DOHH2 (cell line): ENCODE data around the gene STYK1.

ENCODE experiments used
- H3F3A ChIP-seq: fragments of 200-600 bp; sonication (generic), shearing (Covaris generic); 2 replicates; pipeline ENCODE4 v1.6.0; 2016; ENCODE audit warnings: antibody characterized with exemption, mild to moderate bottlenecking; ENCODE audit not compliant: control insufficient read depth, insufficient read depth
- H3K27ac ChIP-seq: fragments of 200-600 bp; sonication (generic); 2 replicates; pipeline ENCODE4 v1.5.1; 2014; ENCODE audit warnings: low read depth, mild to moderate bottlenecking, low read length, moderate library complexity
- H3K27me3 ChIP-seq: fragments of 200-600 bp; sonication (generic); 2 replicates; pipeline ENCODE4 v1.6.1; 2014; ENCODE audit warnings: mild to moderate bottlenecking, low read length, mixed read lengths; ENCODE audit not compliant: control insufficient read depth
- H3K36me3 ChIP-seq: fragments of 200-600 bp; sonication (generic); 2 replicates; pipeline ENCODE4 v1.6.1; 2014; ENCODE audit warnings: mild to moderate bottlenecking, low read length, moderate library complexity, mixed read lengths; ENCODE audit not compliant: control insufficient read depth
- H3K4me1 ChIP-seq: fragments of 200-600 bp; sonication (generic); 2 replicates; pipeline ENCODE4 v1.6.1; 2014; ENCODE audit warnings: mild to moderate bottlenecking, low read length, mixed read lengths; ENCODE audit not compliant: control insufficient read depth
- H3K4me2 ChIP-seq: fragments of 200-600 bp; sonication (generic); 2 replicates; pipeline ENCODE4 v1.6.0; 2014; ENCODE audit warnings: mild to moderate bottlenecking, low read length, moderate library complexity
- H3K4me3 ChIP-seq: fragments of 200-600 bp; sonication (generic); 2 replicates; pipeline ENCODE4 v1.5.1; 2014; ENCODE audit warnings: mild to moderate bottlenecking, low read length, mixed read lengths
- H3K79me2 ChIP-seq: fragments of 200-600 bp; sonication (generic); 2 replicates; pipeline ENCODE4 v1.6.1; 2014; ENCODE audit warnings: mild to moderate bottlenecking, low read length, mixed read lengths; ENCODE audit not compliant: control insufficient read depth
- H3K9me2 ChIP-seq: fragments of 200-600 bp; sonication (generic); replicated peaks from 2 replicates; pipeline ENCODE4 v1.6.1; 2014; ENCODE audit warnings: mild to moderate bottlenecking, low read length, mixed read lengths; ENCODE audit not compliant: control insufficient read depth
- H3K9me3 ChIP-seq: fragments of 200-600 bp; sonication (generic); 2 replicates; pipeline ENCODE4 v1.6.1; 2014; ENCODE audit warnings: antibody characterized with exemption, low read length, mixed read lengths; ENCODE audit not compliant: control insufficient read depth, insufficient read depth
- H4K20me1 ChIP-seq: fragments of 200-600 bp; sonication (generic); 2 replicates; pipeline ENCODE4 v1.6.0; 2014; ENCODE audit warnings: low read depth, mild to moderate bottlenecking, antibody characterized with exemption, low read length, moderate library complexity; ENCODE audit not compliant: control insufficient read depth, insufficient read depth
- CTCF ChIP-seq: fragments of 200-600 bp; sonication (generic); IDR thresholded peaks from one replicate; pipeline ENCODE4 v1.5.1; 2014; ENCODE audit warnings: antibody characterized with exemption, mild to moderate bottlenecking, low read depth, low read length; ENCODE audit not compliant: poor library complexity, severe bottlenecking
- EZH2phosphoT487 ChIP-seq: fragments of 200-600 bp; sonication (generic); IDR thresholded peaks from 2 replicates; pipeline ENCODE4 v1.6.1; 2017; ENCODE audit warnings: borderline replicate concordance, mild to moderate bottlenecking, antibody characterized with exemption, low read length, moderate library complexity, mixed read lengths

Gene STYK1

GRCh38 chr12:10617863-10618262 lies 56.0 kb downstream of the STYK1 start:
- Histone ChIP-seq H3K79me2 (peaks cover 5% of the 10 kb centered on the region), H3K27ac (no peak overlapping the region), H3F3A (no peaks in the 10 kb centered on the region), H3K4me1 (peaks cover 5% of the 10 kb centered on the region), H3K9me3 (no peaks in the 10 kb centered on the region), H3K36me3 (peaks cover 4% of the 10 kb centered on the region; the same call in 1 of the 2 replicates), H3K4me2 (no peak overlapping the region), H4K20me1 (no peaks in the 10 kb centered on the region), H3K27me3 (peaks cover 12% of the 10 kb centered on the region), H3K9me2 (no peaks in the 10 kb centered on the region), H3K4me3 (no peak overlapping the region)
- no peak for TF ChIP-seq EZH2phosphoT487
- TF ChIP-seq CTCF: no peak

GRCh38 chr12:10615532-10615931 lies 58.3 kb downstream of the STYK1 start:
- H3F3A ChIP-seq: no peaks in the 10 kb centered on the region
- no peaks in the 10 kb centered on the region for H3K9me3 ChIP-seq
- peaks cover 28% of the 10 kb centered on the region for H3K79me2 ChIP-seq
- H3K27me3 ChIP-seq: peaks cover 12% of the 10 kb centered on the region
- peaks cover 15% of the 10 kb centered on the region for H3K4me1 ChIP-seq
- TF ChIP-seq EZH2phosphoT487 (no peak), CTCF (no peak)
- no peak overlapping the region for H3K4me2 ChIP-seq
- H3K36me3 ChIP-seq: peaks cover 22% of the 10 kb centered on the region
- no peak overlapping the region for H3K4me3 ChIP-seq
- no peaks in the 10 kb centered on the region for H4K20me1 ChIP-seq
- no peak overlapping the region for H3K27ac ChIP-seq
- no peaks in the 10 kb centered on the region for H3K9me2 ChIP-seq

- H3K4me3 ChIP-seq: peak overlapping the region; percentile 83
- peaks cover 4% of the 10 kb centered on the region for H3K27me3 ChIP-seq
These were observed 59.8 kb downstream of the STYK1 start for GRCh38 chr12:10614056-10614370.

More at GRCh38 chr12:10614056-10614370, 59.8 kb downstream of the STYK1 start:
- no peaks in the 10 kb centered on the region for H3K9me2 ChIP-seq
- no peaks in the 10 kb centered on the region for H3K9me3 ChIP-seq
- H3K27ac ChIP-seq: no peak overlapping the region
- peaks cover 36% of the 10 kb centered on the region for H3K36me3 ChIP-seq
- H3K4me1 ChIP-seq: peaks cover 15% of the 10 kb centered on the region
- TF ChIP-seq CTCF: no peak
- no peaks in the 10 kb centered on the region for H4K20me1 ChIP-seq
- no peaks in the 10 kb centered on the region for H3F3A ChIP-seq
- peak overlapping the region; percentile 71 for H3K4me2 ChIP-seq
- H3K79me2 ChIP-seq: peaks cover 31% of the 10 kb centered on the region
